ENCODE data around the gene COLGALT1. TPM values are rescaled to one million over a fixed set of nuclear protein-coding genes. Genes with fewer than 3 reads are reported as not detected.

The COLGALT1 gene
- total RNA-seq, 8 experiments from 2014 or later = 19.7 to 101 (median 31.0) TPM

- H3K4me3 ChIP-seq = no peak overlapping the region
- H3K4me1 ChIP-seq (replicated peaks in 1 of 2) = no peaks in the 10 kb centered on the region
- no peak overlapping the region for H3K27ac ChIP-seq
- ATAC-seq (replicated peaks in 6 of 8) = no peak
- 80 to 100% (median 82%) methylated on average over 1 of the region's 1 CpG; no CpG with 5 or more reads in 6 of the 10 experiments for WGBS, 10 experiments
- in situ Hi-C loops (cut with MboI; ENCODE audit: low pct_unique_long_range_greater_than_20kb in 2 of 9, low sequenced_read_pairs in 9 of 9, unreplicated experiment in 9 of 9) = no loop called here
Measured at GRCh38 chr19:17625043-17625442, 69.6 kb downstream of the COLGALT1 start.

GRCh38 chr19:17625980-17626379, 70.5 kb downstream of the COLGALT1 start:
- ATAC-seq (replicated peaks in 6 of 8) = no peak
- Histone ChIP-seq H3K4me1 (replicated peaks in 1 of 2) (no peaks in the 10 kb centered on the region), H3K27ac (no peak overlapping the region), H3K4me3 (no peak overlapping the region)
- in situ Hi-C loops (cut with MboI; ENCODE audit: low pct_unique_long_range_greater_than_20kb in 2 of 9, low sequenced_read_pairs in 9 of 9, unreplicated experiment in 9 of 9) = no loop called here
- 25 to 100% (median 71%) methylated on average over 1 to 2 of the region's 2 CpGs for WGBS, 10 experiments

- no peak for ATAC-seq (replicated peaks in 6 of 8)
- no peaks in the 10 kb centered on the region for H3K4me1 ChIP-seq (replicated peaks in 1 of 2)
- no peak overlapping the region for H3K4me3 ChIP-seq
- in situ Hi-C loops (cut with MboI; ENCODE audit: low pct_unique_long_range_greater_than_20kb in 2 of 9, low sequenced_read_pairs in 9 of 9, unreplicated experiment in 9 of 9) = no loop called here
- no peak overlapping the region for H3K27ac ChIP-seq
- WGBS, 10 experiments = 71 to 100% (median 84%) methylated on average over 1 to 5 of the region's 12 CpGs; no CpG with 5 or more reads in 2 of the 10 experiments
Measured at GRCh38 chr19:17626456-17627015, 71.1 kb downstream of the COLGALT1 start.

- in situ Hi-C loops (cut with MboI; ENCODE audit: low pct_unique_long_range_greater_than_20kb in 2 of 9, low sequenced_read_pairs in 9 of 9, unreplicated experiment in 9 of 9) = no loop called here
- H3K4me3 ChIP-seq = no peak overlapping the region
- ATAC-seq (replicated peaks in 6 of 8) = no peak
- H3K4me1 ChIP-seq (replicated peaks in 1 of 2) = no peaks in the 10 kb centered on the region
- 67 to 100% (median 79%) methylated on average over 1 to 2 of the region's 3 CpGs; no CpG with 5 or more reads in 5 of the 10 experiments for WGBS, 10 experiments
- no peak overlapping the region for H3K27ac ChIP-seq
Measured at GRCh38 chr19:17627161-17627560, 71.7 kb downstream of the COLGALT1 start.

GRCh38 chr19:17627921-17628320, 72.5 kb downstream of the COLGALT1 start:
- Histone ChIP-seq H3K4me1 (replicated peaks in 1 of 2) (no peaks in the 10 kb centered on the region), H3K4me3 (no peak overlapping the region), H3K27ac (no peak overlapping the region)
- no peak for ATAC-seq (replicated peaks in 6 of 8)
- in situ Hi-C loops (cut with MboI; ENCODE audit: low pct_unique_long_range_greater_than_20kb in 2 of 9, low sequenced_read_pairs in 9 of 9, unreplicated experiment in 9 of 9) = no loop called here
- WGBS, 10 experiments = 71 to 100% (median 83%) methylated on average over 1 of the region's 5 CpGs; no CpG with 5 or more reads in 7 of the 10 experiments

- Histone ChIP-seq H3K27ac (no peak overlapping the region), H3K4me1 (replicated peaks in 1 of 2) (no peaks in the 10 kb centered on the region), H3K4me3 (no peak overlapping the region)
- ATAC-seq (replicated peaks in 6 of 8) = no peak
- in situ Hi-C loops (cut with MboI; ENCODE audit: low pct_unique_long_range_greater_than_20kb in 2 of 9, low sequenced_read_pairs in 9 of 9, unreplicated experiment in 9 of 9) = no loop called here
- 17 to 94% (median 58%) methylated on average over 1 to 2 of the region's 2 CpGs; no CpG with 5 or more reads in 4 of the 10 experiments for WGBS, 10 experiments
Measured at GRCh38 chr19:17629760-17630159, 74.3 kb downstream of the COLGALT1 start.

GRCh38 chr19:17632577-17632976, 77.1 kb downstream of the COLGALT1 start:
- in situ Hi-C loops (cut with MboI; ENCODE audit: low pct_unique_long_range_greater_than_20kb in 2 of 9, low sequenced_read_pairs in 9 of 9, unreplicated experiment in 9 of 9) = no loop called here

More at GRCh38 chr19:17632577-17632976, 77.1 kb downstream of the COLGALT1 start:
- 0 to 95% (median 89%) methylated on average over 1 to 8 of the region's 9 CpGs; no CpG with 5 or more reads in 4 of the 10 experiments for WGBS, 10 experiments
- no peak overlapping the region for H3K27ac ChIP-seq
- H3K4me1 ChIP-seq (replicated peaks in 1 of 2) = no peaks in the 10 kb centered on the region
- no peak for ATAC-seq (replicated peaks in 6 of 8)
- H3K4me3 ChIP-seq = no peak overlapping the region

Other genes with a start within 250 kb of the COLGALT1 start
- 10 to 100 TPM; 31.8 to 72.9 (median 50.1) TPM for gene MRPL34, start 249.8 kb upstream of the COLGALT1 start, total RNA-seq
- gene DDA1, start 246.1 kb upstream of the COLGALT1 start, total RNA-seq = 10 to 100 TPM; 39.4 to 85.9 (median 67.4) TPM
- 10 to 100 TPM in 5 of 8 experiments, 1 to 10 TPM in 3; 1.3 to 18.0 (median 10.8) TPM for gene ANO8, start 220.8 kb upstream of the COLGALT1 start, total RNA-seq
- 10 to 100 TPM in 7 of 8 experiments, 1 to 10 TPM in 1; 9.0 to 31.3 (median 17.0) TPM for gene GTPBP3, start 218.1 kb upstream of the COLGALT1 start, total RNA-seq
- 1 to 10 TPM in 1 of 8 experiments, under 1 TPM in 6, not detected in 1; 0.05 to 2.5 (median 0.27) TPM for gene PLVAP, start 178.3 kb upstream of the COLGALT1 start, total RNA-seq
- gene CCDC194, start 161.5 kb upstream of the COLGALT1 start, total RNA-seq = 1 to 10 TPM in 1 of 8 experiments, under 1 TPM in 3, not detected in 4; 0.22 to 1.1 (median 0.39) TPM
- 100 to 1,000 TPM in 1 of 8 experiments, 10 to 100 TPM in 5, 1 to 10 TPM in 2; 6.8 to 217 (median 31.0) TPM for gene BST2, start 150.0 kb upstream of the COLGALT1 start, total RNA-seq
- gene MVB12A, start 135.6 kb upstream of the COLGALT1 start, total RNA-seq = 10 to 100 TPM; 23.2 to 52.3 (median 37.9) TPM
- 1 to 10 TPM in 1 of 8 experiments, under 1 TPM in 6, not detected in 1; 0.23 to 1.7 (median 0.29) TPM for gene TMEM221, start 107.0 kb upstream of the COLGALT1 start, total RNA-seq
- gene NXNL1, start 94.7 kb upstream of the COLGALT1 start, total RNA-seq = not detected
- gene SLC27A1, start 85.1 kb upstream of the COLGALT1 start, total RNA-seq = 10 to 100 TPM in 5 of 8 experiments, 1 to 10 TPM in 3; 6.5 to 30.5 (median 10.5) TPM
- gene PGLS, start 44.0 kb upstream of the COLGALT1 start, total RNA-seq = 10 to 100 TPM; 42.0 to 83.7 (median 60.5) TPM
- 10 to 100 TPM in 5 of 8 experiments, 1 to 10 TPM in 3; 1.4 to 27.6 (median 18.3) TPM for gene UNC13A, start 132.7 kb downstream of the COLGALT1 start, total RNA-seq
- 10 to 100 TPM; 11.2 to 49.8 (median 26.8) TPM for gene MAP1S, start 163.8 kb downstream of the COLGALT1 start, total RNA-seq
- 10 to 100 TPM in 5 of 8 experiments, 1 to 10 TPM in 3; 2.7 to 16.8 (median 11.9) TPM for gene FCHO1, start 195.8 kb downstream of the COLGALT1 start, total RNA-seq
- 1 to 10 TPM in 4 of 8 experiments, under 1 TPM in 2, not detected in 2; 0.09 to 2.7 (median 1.2) TPM for gene B3GNT3, start 239.5 kb downstream of the COLGALT1 start, total RNA-seq

Data from motor neuron (in vitro differentiated cells).